ENCODE results near the gene SERPINB12.

Gene SERPINB12, protein sequence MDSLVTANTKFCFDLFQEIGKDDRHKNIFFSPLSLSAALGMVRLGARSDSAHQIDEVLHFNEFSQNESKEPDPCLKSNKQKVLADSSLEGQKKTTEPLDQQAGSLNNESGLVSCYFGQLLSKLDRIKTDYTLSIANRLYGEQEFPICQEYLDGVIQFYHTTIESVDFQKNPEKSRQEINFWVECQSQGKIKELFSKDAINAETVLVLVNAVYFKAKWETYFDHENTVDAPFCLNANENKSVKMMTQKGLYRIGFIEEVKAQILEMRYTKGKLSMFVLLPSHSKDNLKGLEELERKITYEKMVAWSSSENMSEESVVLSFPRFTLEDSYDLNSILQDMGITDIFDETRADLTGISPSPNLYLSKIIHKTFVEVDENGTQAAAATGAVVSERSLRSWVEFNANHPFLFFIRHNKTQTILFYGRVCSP

DNA sequence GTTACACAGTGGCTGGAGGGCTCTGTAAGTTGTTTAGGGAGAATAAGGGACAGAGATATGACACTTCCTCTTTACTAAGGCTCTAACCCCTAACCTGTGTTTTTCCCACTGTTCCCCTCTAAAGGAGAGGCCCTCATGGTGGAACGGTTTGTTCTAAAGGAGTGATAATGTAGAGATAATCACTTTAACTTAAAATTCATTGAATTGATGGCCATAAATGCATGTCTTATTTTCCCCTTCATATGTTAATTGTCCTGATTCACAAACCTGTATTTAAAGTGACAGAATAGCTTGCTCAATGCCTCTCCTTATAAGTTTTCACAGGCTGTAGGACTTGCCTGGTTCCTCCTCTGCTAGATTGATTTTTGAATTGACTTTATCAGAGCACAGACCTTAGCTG lies at the start of gene SERPINB12:
Gene SERPINB12 (plus strand): TSS at position 301 of the 400 bp plus-strand sequence. CDS start 13,791 bp downstream, outside the sequence.
- DNase-seq (ENCODE audit: low read depth in 3 of 3), result no peak

DNA sequence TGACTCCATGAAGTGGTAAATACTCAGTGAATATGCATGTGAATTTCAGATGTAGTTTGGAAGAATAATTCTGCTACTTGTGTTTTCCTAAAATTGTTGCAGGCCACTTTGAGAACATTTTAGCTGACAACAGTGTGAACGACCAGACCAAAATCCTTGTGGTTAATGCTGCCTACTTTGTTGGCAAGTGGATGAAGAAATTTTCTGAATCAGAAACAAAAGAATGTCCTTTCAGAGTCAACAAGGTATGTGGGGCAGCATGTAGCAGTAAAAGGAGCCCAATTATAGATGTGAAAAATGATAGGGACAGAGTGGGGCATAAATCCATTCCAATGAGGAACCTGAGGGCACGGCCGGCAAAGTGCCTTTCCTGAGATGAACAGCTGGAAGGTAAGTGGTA lies 49.3 kb upstream of the SERPINB12 start:
- no peak for DNase-seq (ENCODE audit: low read depth in 3 of 3)

DNA sequence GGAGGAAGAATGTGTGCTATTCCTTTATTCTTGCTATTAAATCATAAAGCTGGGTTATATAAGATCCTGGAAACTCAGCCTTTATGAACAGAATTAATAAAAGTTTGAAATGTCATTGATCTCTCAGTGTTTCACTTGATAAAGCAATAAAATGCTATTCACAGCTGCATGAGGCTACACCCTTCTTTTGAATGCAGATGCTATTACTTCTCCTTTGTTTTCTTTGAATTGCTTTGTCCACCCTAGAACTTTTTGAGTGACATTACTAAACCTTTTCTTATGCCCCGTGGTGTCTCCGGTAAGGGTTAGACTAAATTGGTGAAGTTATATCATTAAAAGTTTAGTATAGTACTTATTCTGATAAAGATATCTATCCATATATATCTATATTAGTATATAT lies 46.5 kb upstream of the SERPINB12 start:
- no peak for DNase-seq (ENCODE audit: low read depth in 3 of 3)

DNA sequence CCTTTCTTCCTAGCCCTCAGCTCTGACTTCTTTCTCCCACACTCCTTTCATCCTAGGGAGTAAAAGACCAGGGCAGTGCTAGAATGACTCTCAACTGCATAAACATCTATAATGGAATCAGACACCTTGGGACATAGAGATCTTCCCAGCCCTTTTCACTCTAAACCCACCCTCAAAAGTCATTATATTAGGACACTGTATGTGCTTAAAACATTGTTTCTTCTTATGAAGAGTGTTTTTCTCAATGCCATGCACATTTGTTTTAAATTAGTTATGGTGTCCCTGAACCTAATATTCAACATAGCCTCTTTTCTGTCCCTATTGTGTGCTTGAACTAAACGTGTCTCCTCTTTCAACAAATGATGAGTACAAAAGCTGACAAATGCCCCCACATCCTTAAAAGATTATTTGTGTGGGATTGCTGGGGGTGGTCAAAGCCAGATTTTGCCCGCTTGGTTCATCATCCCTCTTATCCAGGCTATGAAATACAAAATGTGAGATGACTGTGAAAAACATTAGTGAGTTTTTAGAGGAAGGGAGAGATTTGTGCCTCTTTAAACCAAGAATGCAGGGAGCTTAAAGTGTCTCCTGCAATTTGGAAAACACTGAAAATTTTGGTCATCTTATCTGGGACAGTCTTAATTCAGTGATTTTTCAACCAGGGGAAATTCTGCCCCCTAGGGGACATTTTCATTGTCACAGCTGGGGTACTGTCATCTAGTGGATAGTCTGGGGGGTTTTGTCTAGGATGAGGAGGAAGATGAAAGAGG lies 36.4 kb upstream of the SERPINB12 start:
- peak in 1 of 3 experiments; percentile 21 for DNase-seq (ENCODE audit: low read depth in 3 of 3)

DNA sequence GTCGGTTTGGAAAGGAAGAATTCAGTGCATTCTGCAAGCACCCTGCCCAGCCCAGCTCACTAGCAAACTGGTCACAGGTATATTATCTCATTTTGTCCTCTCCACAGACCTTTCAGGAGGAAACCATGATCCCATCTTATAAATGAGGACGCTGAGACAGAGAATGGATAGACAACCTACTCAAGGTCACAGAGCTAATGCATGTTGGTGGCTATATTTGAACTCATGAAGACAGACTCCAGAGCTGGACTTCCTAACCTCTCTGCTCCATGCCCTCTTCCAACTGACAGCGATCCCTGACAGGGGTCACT lies 35.9 kb upstream of the SERPINB12 start:
- DNase-seq (ENCODE audit: low read depth in 3 of 3), result no peak

DNA sequence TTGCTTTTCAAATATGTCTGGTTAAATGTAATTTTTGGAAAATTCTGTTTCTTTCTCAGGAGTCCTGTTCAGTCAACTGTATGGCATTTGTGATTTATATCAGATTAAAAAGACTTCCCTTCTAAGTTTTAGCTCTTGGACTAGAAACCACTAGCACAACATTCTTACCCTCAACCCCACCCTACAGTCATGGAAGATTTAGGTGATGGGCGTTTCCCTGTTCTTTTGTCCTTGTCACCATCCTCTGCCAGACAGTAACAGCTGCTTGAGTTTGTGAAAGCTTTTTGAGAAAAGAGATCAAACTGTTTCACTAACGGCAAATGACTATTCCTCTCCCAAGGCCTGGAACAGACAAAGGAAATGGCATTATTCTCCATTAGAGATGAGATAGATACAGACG lies 33.6 kb upstream of the SERPINB12 start:
- no peak for DNase-seq (ENCODE audit: low read depth in 3 of 3)

DNA sequence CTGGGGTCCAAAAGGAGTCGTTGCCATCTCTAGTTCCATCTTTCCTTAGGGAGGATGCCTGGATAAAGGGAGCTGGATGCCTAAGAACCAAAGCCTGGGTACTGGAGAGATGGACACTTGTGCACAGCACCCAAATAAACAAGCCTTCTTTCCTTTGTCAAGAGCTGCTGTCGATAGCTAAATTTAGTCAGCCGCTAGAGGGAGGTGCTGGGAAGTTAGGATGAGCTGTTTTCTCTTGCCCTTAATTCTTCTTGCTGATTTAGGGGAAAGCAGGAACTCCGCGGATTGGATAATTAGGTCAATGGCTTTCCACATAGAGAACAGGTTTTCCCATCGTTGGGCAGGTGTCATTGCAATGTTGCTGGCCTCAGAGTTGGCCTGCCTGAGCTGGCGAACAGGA lies 30.9 kb upstream of the SERPINB12 start:
- no peak for DNase-seq (ENCODE audit: low read depth in 3 of 3)

DNA sequence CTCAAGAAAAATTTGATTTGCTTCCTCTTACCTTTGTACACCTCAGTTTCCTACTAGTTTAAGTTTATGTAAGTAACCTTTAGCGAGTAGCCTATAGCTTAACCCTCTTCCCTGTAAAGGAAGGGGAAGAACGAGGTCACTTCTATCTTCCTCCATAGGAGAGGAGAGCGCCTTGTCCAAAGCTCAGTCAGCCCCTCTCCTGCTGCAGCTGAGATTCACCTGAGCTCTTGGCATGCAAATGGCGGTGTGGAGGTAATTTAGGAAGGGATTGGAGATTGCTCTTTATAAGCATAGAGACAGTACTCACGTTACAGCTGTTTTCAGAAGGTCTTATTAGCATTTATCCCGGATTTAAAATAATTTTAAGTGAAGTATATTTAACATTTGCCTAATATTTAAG lies 27.8 kb upstream of the SERPINB12 start:
- no peak for DNase-seq (ENCODE audit: low read depth in 3 of 3)

DNA sequence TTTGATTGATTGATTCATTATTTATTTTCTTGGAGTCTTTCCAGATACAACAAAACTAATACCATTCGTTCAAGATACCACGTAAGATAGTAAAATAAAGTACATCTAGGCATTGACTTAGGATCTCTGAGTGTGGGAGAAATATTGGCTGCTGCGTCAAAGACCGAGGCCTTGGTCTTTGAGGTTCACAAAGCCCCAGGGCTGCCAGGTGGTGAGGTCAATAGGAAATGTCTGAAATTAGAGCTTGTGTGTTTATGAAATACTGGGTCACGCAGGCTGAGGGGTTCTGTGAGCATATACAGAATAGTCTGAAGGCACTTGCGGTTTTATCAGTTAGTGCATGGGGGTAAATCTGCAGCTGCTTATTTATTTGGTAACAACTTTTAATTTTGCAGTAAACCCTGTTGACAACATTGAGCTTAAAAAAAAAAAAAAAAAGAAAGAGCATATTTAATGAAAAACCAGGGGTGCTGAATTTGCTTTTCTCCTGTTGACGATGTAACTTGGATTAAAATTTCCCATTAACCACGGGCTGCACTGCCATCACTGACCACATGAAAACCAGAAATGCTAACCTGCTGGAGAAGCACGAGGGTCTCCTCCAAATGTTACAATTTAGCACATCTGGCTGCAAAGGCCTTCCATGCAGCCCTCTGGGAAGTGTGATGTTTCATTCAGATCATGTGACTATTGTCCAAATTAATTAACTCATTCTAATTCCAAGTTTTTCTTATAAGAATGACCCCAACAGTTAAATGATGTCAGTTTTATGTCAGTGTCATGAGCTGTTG lies 27.1 kb upstream of the SERPINB12 start:
- no peak for DNase-seq (ENCODE audit: low read depth in 3 of 3)

DNA sequence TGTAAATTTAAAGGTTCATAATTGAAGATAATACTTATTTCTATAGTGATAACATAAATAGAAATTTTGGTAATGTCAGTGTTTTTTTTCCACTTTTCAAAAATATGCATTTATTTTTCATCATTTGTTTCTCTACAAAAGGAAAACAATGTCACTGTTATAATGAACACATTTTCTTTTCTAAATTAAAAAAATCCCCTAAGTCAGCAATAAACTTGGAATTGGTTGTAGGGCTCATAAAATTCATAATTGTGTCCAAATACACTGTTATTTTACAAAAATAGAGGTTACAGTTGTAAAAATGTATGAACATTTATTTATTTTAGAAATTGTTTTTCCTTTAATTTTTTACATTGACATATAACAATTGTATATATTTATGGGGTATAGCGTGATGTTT lies 26.4 kb upstream of the SERPINB12 start:
- DNase-seq (ENCODE audit: low read depth in 3 of 3), result no peak

DNA sequence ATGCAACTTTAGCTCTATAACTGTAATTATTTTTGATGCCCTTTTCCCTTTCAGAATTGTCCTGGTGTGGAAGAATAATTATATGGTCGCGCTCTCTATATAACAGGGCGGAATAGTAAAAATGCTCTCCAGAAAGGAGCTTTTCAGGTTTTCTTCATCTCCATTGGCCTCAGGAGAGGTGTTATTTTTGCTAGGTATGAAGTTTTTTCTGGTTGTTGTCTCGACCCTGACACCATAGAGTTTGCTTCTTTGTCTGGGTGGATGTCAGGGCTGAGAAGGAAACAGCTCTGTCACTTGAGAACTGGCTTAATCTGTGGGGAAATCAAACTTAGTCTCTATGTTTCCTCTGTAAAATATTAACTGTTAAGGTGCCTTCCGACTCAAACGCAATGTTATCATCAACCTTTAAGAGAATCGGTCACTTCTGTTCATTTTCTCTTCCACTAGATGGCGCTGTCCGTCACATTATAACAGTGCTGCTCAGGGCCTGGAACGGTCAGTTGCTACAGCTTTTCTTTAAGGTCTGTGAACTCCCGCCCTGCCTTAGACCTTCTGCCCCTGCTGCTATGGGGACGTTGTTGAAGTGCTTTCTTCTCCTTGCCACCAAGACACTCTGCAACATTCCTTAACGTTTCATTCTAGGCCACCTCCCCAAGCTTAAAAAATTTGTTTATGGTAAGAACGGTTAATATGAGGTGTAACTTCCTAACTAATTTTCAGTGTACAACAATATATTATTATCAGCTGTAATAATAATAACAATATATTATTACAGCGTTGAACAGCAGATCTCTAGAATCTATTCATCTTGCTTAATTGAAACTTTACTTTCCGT lies 23.8 kb upstream of the SERPINB12 start:
- peak; percentile 19 to 53 (median 20) for DNase-seq (ENCODE audit: low read depth in 3 of 3)

DNA sequence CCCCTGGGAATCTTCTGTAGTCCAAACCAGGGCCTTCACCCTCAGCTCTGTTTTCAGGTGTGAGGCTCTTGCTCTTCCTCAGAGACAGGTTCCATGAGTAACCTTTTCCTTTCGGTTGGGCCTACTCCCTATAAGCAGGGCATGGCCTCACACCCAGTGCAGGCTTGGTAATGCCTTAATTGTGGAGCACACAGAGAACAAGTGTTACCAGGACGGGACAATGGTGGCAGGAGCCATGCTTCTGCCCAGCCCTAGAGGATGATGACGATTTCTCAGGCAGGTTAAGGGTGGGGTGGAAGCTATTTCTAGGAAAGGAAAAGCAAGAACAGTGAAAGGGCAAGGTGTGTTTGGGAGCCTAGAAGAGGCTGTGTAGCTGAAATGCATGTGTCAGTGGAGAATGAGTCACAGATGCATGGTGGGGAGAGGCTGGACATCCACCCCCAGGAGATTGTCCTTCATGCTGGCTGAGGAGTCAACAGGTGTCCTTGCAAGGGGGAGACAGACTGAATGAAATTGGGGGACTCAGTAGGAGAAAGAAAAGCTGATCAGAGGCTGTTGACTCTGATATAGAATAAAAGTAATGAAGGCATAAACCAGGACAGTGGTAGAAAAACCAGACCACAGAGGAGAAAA lies 22.0 kb upstream of the SERPINB12 start:
- no peak for DNase-seq (ENCODE audit: low read depth in 3 of 3)

DNA sequence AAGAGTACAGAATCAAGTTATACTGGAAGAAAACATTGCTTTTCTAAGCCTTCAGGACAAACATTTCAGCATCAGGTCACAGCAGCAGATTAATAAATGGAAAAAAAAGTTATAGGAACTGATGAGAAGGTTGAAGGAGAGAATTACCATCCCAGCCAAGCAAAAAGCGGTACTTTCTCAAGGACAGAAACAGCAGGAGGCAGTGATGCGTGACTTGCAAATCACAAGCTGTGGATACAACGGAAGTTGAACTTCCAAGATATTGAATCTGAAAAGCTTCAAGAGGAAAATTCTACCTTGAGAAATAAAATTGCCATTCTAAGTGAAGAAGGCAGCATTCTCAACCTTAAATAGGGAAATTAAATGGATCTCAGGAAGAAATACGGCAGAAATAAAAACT lies 18.5 kb upstream of the SERPINB12 start:
- no peak for DNase-seq (ENCODE audit: low read depth in 3 of 3)

DNA sequence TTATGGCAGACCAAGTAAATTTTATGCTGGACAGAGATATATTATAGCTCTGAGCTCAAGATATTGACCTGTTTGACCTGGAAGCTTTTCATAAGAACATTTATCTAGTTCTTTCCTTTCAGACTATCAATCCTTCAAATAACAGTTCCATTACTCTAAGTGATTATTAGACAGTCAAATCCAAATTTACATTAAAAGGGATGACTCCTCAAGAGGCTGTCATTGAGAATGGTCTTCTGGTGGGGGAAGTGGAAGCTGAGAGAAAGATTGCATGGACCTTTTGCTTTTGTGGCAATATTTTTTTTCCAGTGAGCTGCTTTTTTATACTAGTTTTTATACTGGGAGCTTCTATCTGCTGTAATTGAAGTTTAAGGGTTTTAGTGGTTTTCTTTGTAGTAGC lies 14.9 kb upstream of the SERPINB12 start:
- DNase-seq (ENCODE audit: low read depth in 3 of 3), result no peak

DNA sequence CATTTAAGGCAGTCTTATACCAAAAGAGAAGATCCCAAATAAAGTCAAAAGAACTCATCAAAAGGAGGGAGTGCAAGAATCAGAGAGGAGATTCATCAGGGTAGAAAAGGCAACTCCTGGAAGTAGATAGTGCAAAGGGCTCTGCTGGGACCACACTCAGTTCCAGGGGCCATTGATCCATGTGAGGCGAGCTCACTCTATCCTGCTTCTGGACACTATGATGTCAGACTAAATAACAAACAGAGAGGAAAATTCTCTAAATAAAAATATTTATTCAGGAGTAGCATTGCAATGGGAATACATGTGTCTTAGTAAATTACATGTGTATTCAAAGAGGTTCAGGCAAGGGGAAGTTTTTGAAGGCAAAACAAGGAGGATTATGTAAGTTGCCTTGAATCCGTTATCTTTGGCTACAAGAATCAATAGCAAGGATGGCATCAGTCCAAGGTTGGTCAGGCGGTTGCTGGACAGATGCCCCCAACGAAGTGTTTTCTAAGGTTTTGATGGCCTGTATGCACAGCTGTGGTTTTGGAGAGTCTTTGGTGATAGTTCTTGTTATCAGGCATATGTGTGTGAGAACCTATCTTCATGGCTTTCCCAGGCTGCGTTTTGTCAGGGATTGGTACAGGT lies 13.2 kb upstream of the SERPINB12 start:
- no peak for DNase-seq (ENCODE audit: low read depth in 3 of 3)

DNA sequence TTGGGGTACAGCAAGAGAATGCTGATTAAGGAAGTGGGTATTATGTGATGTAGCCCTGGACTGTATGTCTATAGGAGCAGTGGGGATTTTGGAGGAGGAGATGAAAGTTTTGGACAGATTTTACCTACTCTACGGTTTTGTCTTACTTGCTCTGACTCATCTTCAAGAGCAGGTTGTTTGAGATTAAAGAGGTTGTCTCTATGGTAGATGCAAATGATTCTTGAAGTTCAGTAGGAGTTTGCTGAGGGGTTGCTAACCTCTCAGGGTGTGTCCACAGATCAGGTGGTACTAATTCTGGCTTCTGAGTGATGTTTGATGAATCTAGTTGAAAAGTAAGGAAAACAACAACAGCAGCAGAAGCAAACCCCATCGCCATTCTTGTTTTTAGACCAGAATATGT lies 9.7 kb upstream of the SERPINB12 start:
- no peak for DNase-seq (ENCODE audit: low read depth in 3 of 3)

DNA sequence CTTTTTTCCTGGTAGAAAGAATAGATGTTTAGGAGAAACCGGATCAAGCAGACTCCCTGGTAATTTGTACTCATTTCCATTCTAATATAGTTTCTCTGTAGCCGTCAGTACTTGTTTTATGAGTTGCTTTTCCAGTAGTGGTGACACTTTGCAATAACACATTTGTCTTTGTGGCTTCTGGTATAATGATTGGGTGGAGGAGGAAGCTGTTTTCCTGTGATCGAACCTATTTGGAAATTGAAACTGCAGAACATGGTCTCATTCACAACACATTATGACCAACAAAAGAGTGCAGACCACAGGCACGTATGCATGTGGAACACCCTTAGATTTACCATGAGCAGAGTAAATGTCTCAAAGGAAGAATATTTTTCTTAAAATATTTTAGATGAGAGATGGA lies 7.6 kb upstream of the SERPINB12 start:
- no peak for DNase-seq (ENCODE audit: low read depth in 3 of 3)

DNA sequence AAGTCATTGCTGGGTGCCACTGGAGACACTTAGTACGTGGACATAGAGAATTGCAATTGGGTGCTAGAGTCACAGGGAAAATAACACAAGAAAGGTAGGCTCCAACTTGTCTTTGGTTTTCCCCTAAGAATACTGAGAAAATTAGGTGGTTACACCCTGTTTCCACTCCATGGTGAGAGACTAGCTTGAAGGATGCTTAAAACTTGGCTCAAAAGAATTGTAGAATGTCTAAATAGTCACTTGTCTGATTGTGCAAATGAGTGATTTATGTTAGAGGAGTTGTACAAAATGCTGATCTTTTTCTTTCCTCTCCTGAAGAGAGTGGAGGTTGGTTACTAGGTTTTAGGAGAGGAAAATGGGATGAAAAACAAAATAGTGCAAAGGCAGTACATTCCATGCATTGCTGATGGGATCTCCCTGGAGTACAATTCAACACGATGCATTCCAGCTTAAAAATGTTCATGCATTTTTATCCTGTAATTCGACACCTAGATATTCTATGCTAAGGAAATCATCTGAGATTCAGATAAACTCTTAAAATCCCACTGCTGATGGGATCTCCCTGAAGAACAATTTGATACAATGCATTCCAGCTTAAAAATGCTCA lies 2.2 kb upstream of the SERPINB12 start:
- DNase-seq (ENCODE audit: low read depth in 3 of 3), result no peak

DNA sequence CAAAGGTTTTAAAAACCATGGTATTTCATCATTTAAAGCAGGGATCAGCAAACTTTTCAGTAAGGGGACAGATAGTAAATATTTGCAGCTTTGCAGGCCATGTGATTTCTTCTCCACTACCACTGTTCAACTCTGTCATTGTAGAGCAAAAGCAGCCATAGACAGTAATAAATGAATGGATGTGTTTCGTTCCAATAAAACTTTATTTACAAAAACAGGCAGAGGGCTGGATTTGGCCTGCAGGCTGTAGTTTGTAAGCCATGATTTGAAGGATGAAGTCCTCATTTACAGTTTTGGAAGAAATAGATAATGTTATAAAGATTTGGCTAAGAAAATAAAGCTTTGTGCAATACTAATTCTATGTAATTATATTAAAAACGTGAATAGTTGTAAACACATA lies 1.8 kb downstream of the SERPINB12 start:
- DNase-seq (ENCODE audit: low read depth in 3 of 3), result no peak

DNA sequence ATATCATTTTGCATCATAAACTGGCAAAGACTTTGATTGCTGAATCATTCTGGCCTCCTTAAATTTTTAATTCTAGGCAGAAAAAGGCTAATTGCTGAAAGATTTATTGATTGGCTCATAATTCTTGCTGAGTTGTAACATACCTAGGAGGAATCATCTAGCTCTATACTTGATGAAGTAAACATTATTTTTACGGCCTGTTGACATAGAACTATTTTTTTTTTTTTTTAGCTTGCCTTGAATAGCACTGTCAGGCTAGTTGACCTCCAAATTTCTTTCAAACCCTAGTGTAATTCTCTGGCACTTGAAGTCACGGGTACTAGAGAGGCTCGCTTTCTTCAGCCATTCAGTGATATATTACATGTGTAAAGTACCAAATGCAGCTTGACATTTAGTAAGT lies 2.8 kb downstream of the SERPINB12 start:
- no peak for DNase-seq (ENCODE audit: low read depth in 3 of 3)
